Immature natural killer cell (primary cell): ENCODE results near the gene DNAJB5. TPM values are rescaled to one million over a fixed set of nuclear protein-coding genes. Genes with fewer than 3 reads are reported as not detected.
A peak's percentile ranks its signal among the peaks of the same experiment; 100 is the strongest.
"Not testable (repeated sequence)": the region's sequence is repeated elsewhere in the genome, so short reads cannot be mapped to it uniquely, and the experiment has no call there.

Source experiments
- DNase-seq, 3 donors: peaks; one replicate each; pipeline ENCODE4 v3.0.0; 2022; ENCODE audit warnings: mixed read lengths in 1 of 3
- H3K27ac Mint-ChIP-seq, 6 donors: one replicate each; pipeline ENCODE4 v1.8.0; 2020; ENCODE audit warnings: mixed read lengths in 6 of 6, mild to moderate bottlenecking in 5 of 6, inconsistent platforms in 4 of 6, moderate library complexity in 3 of 6
- H3K27me3 Mint-ChIP-seq, 3 donors: one replicate each; pipeline ENCODE4 v1.8.0; 2020 to 2021; ENCODE audit warnings: low read depth in 3 of 3, mild to moderate bottlenecking in 3 of 3, mixed read lengths in 3 of 3, moderate library complexity in 3 of 3, inconsistent platforms in 1 of 3
- H3K36me3 Mint-ChIP-seq, 3 donors: one replicate each; pipeline ENCODE4 v1.8.0; 2020; ENCODE audit warnings: mixed read lengths in 3 of 3, inconsistent platforms in 2 of 3, mild to moderate bottlenecking in 2 of 3
- H3K4me1 Mint-ChIP-seq, 2 donors: one replicate each; pipeline ENCODE4 v1.8.0; 2020; ENCODE audit warnings: inconsistent platforms in 2 of 2, mild to moderate bottlenecking in 2 of 2, mixed read lengths in 2 of 2, moderate library complexity in 1 of 2
- H3K4me3 Mint-ChIP-seq, 5 donors: one replicate each; pipeline ENCODE4 v1.8.0; 2020; ENCODE audit warnings: mild to moderate bottlenecking in 5 of 5, mixed read lengths in 5 of 5, inconsistent platforms in 3 of 5, moderate library complexity in 3 of 5
- H3K9me3 Mint-ChIP-seq, 6 donors: one replicate each; pipeline ENCODE4 v1.8.0; 2020; ENCODE audit warnings: mild to moderate bottlenecking in 6 of 6, mixed read lengths in 6 of 6, inconsistent platforms in 4 of 6, moderate library complexity in 3 of 6
- polyA plus RNA-seq, 3 donors: library from polyadenylated mRNA; unstranded; fragments of 300-500 nt; fragmentation: Illumina TruSeq; gene quantifications; one replicate each; pipeline ENCODE4 v1.2.3, GENCODE V29; 2021

DNAJB5 gene
- polyA plus RNA-seq, 3 donors from 2014 or later = 1.0 to 1.7 (median 1.4) TPM

GRCh38 chr9:34999576-34999975, 10.0 kb downstream of the DNAJB5 start:
- Mint-ChIP-seq H3K36me3 (no peaks in the 10 kb centered on the region), H3K27ac (no peak overlapping the region), H3K4me1 (no peaks in the 10 kb centered on the region), H3K4me3 (no peak overlapping the region), H3K27me3 (peaks cover 0 to 1% (median under 1%) of the 10 kb centered on the region in 3 donors), H3K9me3 (no peaks in the 10 kb centered on the region)
- no peak for DNase-seq

GRCh38 chr9:35000535-35001284, 11.2 kb downstream of the DNAJB5 start:
- DNase-seq = no peak
- Mint-ChIP-seq H3K4me3 (no peak overlapping the region), H3K4me1 (no peaks in the 10 kb centered on the region), H3K36me3 (no peaks in the 10 kb centered on the region), H3K27me3 (peaks cover 1 to 2% (median 2%) of the 10 kb centered on the region in 3 donors), H3K9me3 (no peaks in the 10 kb centered on the region), H3K27ac (no peak overlapping the region)

GRCh38 chr9:35001285-35001677, 11.7 kb downstream of the DNAJB5 start:
- Mint-ChIP-seq H3K9me3 (no peaks in the 10 kb centered on the region), H3K4me3 (no peak overlapping the region), H3K4me1 (no peaks in the 10 kb centered on the region), H3K27me3 (peaks cover 2% of the 10 kb centered on the region in 3 donors), H3K27ac (no peak overlapping the region), H3K36me3 (no peaks in the 10 kb centered on the region)
- DNase-seq = no peak

- Mint-ChIP-seq H3K27ac (peak overlapping the region in 1 of 6 donors; percentile 26), H3K4me3 (no peak overlapping the region), H3K9me3 (no peaks in the 10 kb centered on the region), H3K4me1 (no peaks in the 10 kb centered on the region), H3K36me3 (no peaks in the 10 kb centered on the region), H3K27me3 (peaks cover 2 to 4% (median 2%) of the 10 kb centered on the region in 3 donors)
- no peak for DNase-seq
Measured at GRCh38 chr9:35001803-35002502, 12.4 kb downstream of the DNAJB5 start.

GRCh38 chr9:35002623-35003022, 13.1 kb downstream of the DNAJB5 start:
- Mint-ChIP-seq H3K9me3 (no peaks in the 10 kb centered on the region), H3K27ac (no peak overlapping the region), H3K27me3 (peaks cover 2% of the 10 kb centered on the region in 3 donors), H3K36me3 (no peaks in the 10 kb centered on the region), H3K4me1 (no peaks in the 10 kb centered on the region), H3K4me3 (no peak overlapping the region)
- DNase-seq = no peak

- H3K9me3 Mint-ChIP-seq, H3K4me3 Mint-ChIP-seq, H3K27ac Mint-ChIP-seq, H3K27me3 Mint-ChIP-seq, H3K36me3 Mint-ChIP-seq, H3K4me1 Mint-ChIP-seq, DNase-seq: not testable (repeated sequence)
Measured at GRCh38 chr9:35004299-35004698, 14.8 kb downstream of the DNAJB5 start.

GRCh38 chr9:35010351-35010958, 20.9 kb downstream of the DNAJB5 start:
- Mint-ChIP-seq H3K9me3 (peaks cover 9 to 16% (median 14%) of the 10 kb centered on the region in 6 donors), H3K36me3 (peaks cover 38 to 51% (median 45%) of the 10 kb centered on the region in 3 donors), H3K4me1 (no peaks in the 10 kb centered on the region), H3K27ac (no peak overlapping the region), H3K4me3 (no peak overlapping the region), H3K27me3 (peaks cover 5 to 7% (median 5%) of the 10 kb centered on the region in 3 donors)
- no peak for DNase-seq

- peaks cover 36 to 47% (median 39%) of the 10 kb centered on the region in 3 donors for H3K36me3 Mint-ChIP-seq
- peaks cover 3 to 5% (median 3%) of the 10 kb centered on the region in 3 donors for H3K27me3 Mint-ChIP-seq
- no peak overlapping the region for H3K4me3 Mint-ChIP-seq
- H3K9me3 Mint-ChIP-seq = peaks cover 9 to 16% (median 14%) of the 10 kb centered on the region in 6 donors
- no peak for DNase-seq
- H3K27ac Mint-ChIP-seq = no peak overlapping the region
- H3K4me1 Mint-ChIP-seq = no peaks in the 10 kb centered on the region
Measured at GRCh38 chr9:35014517-35014916, 25.0 kb downstream of the DNAJB5 start.

GRCh38 chr9:35023443-35023842, 33.9 kb downstream of the DNAJB5 start:
- not testable (repeated sequence) for H3K27me3 Mint-ChIP-seq, DNase-seq, H3K27ac Mint-ChIP-seq, H3K9me3 Mint-ChIP-seq, H3K4me3 Mint-ChIP-seq, H3K4me1 Mint-ChIP-seq
- peaks cover 26 to 34% (median 34%) of the 10 kb centered on the region in 3 donors for H3K36me3 Mint-ChIP-seq

GRCh38 chr9:35026671-35027070, 37.1 kb downstream of the DNAJB5 start:
- Mint-ChIP-seq H3K27ac (no peak overlapping the region), H3K27me3 (peaks cover 0 to 2% (median 2%) of the 10 kb centered on the region in 3 donors)
- no peak for DNase-seq

GRCh38 chr9:35027374-35027773, 37.8 kb downstream of the DNAJB5 start:
- no peak for DNase-seq
- H3K27ac Mint-ChIP-seq = no peak overlapping the region
- no peak overlapping the region for H3K4me3 Mint-ChIP-seq
- peaks cover 13 to 17% (median 16%) of the 10 kb centered on the region in 3 donors for H3K36me3 Mint-ChIP-seq
- H3K9me3 Mint-ChIP-seq = no peaks in the 10 kb centered on the region
- peaks cover 0 to 2% (median 2%) of the 10 kb centered on the region in 3 donors for H3K27me3 Mint-ChIP-seq
- H3K4me1 Mint-ChIP-seq = no peaks in the 10 kb centered on the region

More at GRCh38 chr9:35026671-35027070, 37.1 kb downstream of the DNAJB5 start:
- Mint-ChIP-seq H3K4me1 (no peaks in the 10 kb centered on the region), H3K4me3 (no peak overlapping the region), H3K9me3 (no peaks in the 10 kb centered on the region), H3K36me3 (peaks cover 19 to 24% (median 21%) of the 10 kb centered on the region in 3 donors)

GRCh38 chr9:35027860-35028259, 38.3 kb downstream of the DNAJB5 start:
- no peaks in the 10 kb centered on the region for H3K4me1 Mint-ChIP-seq
- DNase-seq = no peak
- no peak overlapping the region for H3K4me3 Mint-ChIP-seq
- no peak overlapping the region for H3K27ac Mint-ChIP-seq
- H3K27me3 Mint-ChIP-seq = peaks cover 0 to 4% (median 2%) of the 10 kb centered on the region in 3 donors
- no peaks in the 10 kb centered on the region for H3K9me3 Mint-ChIP-seq
- peaks cover 12 to 16% (median 13%) of the 10 kb centered on the region in 3 donors for H3K36me3 Mint-ChIP-seq

- H3K4me1 Mint-ChIP-seq = no peaks in the 10 kb centered on the region
- H3K9me3 Mint-ChIP-seq = no peaks in the 10 kb centered on the region
- no peak overlapping the region for H3K27ac Mint-ChIP-seq
- no peak for DNase-seq
- H3K36me3 Mint-ChIP-seq = peaks cover 12 to 15% (median 12%) of the 10 kb centered on the region in 3 donors
- H3K4me3 Mint-ChIP-seq = no peak overlapping the region
- H3K27me3 Mint-ChIP-seq = peaks cover 0 to 4% (median 2%) of the 10 kb centered on the region in 3 donors
Measured at GRCh38 chr9:35028341-35028740, 38.8 kb downstream of the DNAJB5 start.

GRCh38 chr9:35029241-35029640, 39.7 kb downstream of the DNAJB5 start:
- H3K27me3 Mint-ChIP-seq = peaks cover 0 to 2% (median 2%) of the 10 kb centered on the region in 3 donors
- no peak overlapping the region for H3K4me3 Mint-ChIP-seq
- no peaks in the 10 kb centered on the region for H3K4me1 Mint-ChIP-seq
- no peak for DNase-seq
- H3K27ac Mint-ChIP-seq = no peak overlapping the region
- H3K9me3 Mint-ChIP-seq = no peaks in the 10 kb centered on the region
- peaks cover 6 to 7% (median 6%) of the 10 kb centered on the region in 3 donors for H3K36me3 Mint-ChIP-seq
